HepG2 (cell line): ENCODE results near the gene FMNL2. TPM values are rescaled to one million over a fixed set of nuclear protein-coding genes. Genes with fewer than 3 reads are reported as not detected.

Source experiments
- ATAC-seq: fragments of 200-7000 bp; cut with Tn5 transposase; 3 replicates; pipeline ENCODE4 v1.9.1; 2020; ENCODE audit warnings: mild to moderate bottlenecking, moderate library complexity
- BruUV-seq: library from RNA; stranded (reverse); fragments of 400-500 nt; replicated peaks from 2 replicates; lab custom pipeline; 2021; lab: Mats Ljungman, UMichigan
- CTCF ChIA-PET: fragments of 300-600 bp; formaldehyde crosslinking; extraction: SDS; loops from one replicate; lab custom pipeline; 2021; ENCODE audit warnings: low total read pairs, inconsistent platforms, low intra/inter-chr PET ratio; lab: Yijun Ruan, JAX
- POLR2A ChIA-PET: fragments of 350-600 bp; sonication (Branson Sonifier 250); formaldehyde crosslinking; loops from one replicate; lab custom pipeline; 2020; ENCODE audit warnings: antibody characterized with exemption, inconsistent platforms; lab: Yijun Ruan, JAX
- DNase-seq: peaks from one replicate; pipeline ENCODE4 v3.0.0-alpha.2; 2015; ENCODE audit warnings: low spot score
- FAIRE-seq: peaks from 3 replicates; lab custom pipeline; 2011; peaks lifted over from hg19 to GRCh38; lab: Jason Lieb, UNC
- H2AFZ ChIP-seq: one replicate; pipeline ENCODE4 v1.6.1; 2011; ENCODE audit warnings: low read length, inconsistent platforms
- H3K27ac ChIP-seq: fragments of 300-600 bp; 3 replicates; pipeline ENCODE4 v1.8.0; 2011; ENCODE audit warnings: mixed run types, mild to moderate bottlenecking, mixed read lengths, low read length, inconsistent platforms; ENCODE audit not compliant: insufficient read depth; ENCODE audit errors: extremely low read length
- H3K27me3 ChIP-seq, 2 experiments: fragments of 200-600 bp in 1 of 2; 2 replicates in 1 of 2; 3 replicates in 1 of 2; pipeline versions ENCODE4 v1.6.0 to v1.8.0; 2011; ENCODE audit warnings: low read length in 2 of 2, mild to moderate bottlenecking in 2 of 2, moderate library complexity in 2 of 2, inconsistent platforms in 1 of 2; ENCODE audit not compliant: insufficient read depth in 2 of 2, control insufficient read depth in 1 of 2
- H3K36me3 ChIP-seq, 2 experiments: fragments of 200-600 bp in 1 of 2; replicated peaks in 1 of 2; 2 replicates in 1 of 2; 3 replicates in 1 of 2; pipeline versions ENCODE4 v1.5.1 to v1.8.0; 2011; ENCODE audit warnings: low read length in 2 of 2, inconsistent platforms in 1 of 2; ENCODE audit not compliant: insufficient read depth in 2 of 2, control insufficient read depth in 1 of 2
- H3K4me1 ChIP-seq: 2 replicates; pipeline ENCODE4 v1.5.1; 2012; ENCODE audit warnings: low read length, inconsistent platforms; ENCODE audit not compliant: insufficient read depth
- H3K4me2 ChIP-seq: 2 replicates; pipeline ENCODE4 v1.6.0; 2011; ENCODE audit warnings: low read depth, low read length, inconsistent platforms
- H3K4me3 ChIP-seq, 3 experiments: fragments of 200-600 bp in 1 of 3; sonication (generic), shearing (Covaris generic) in 1 of 3; replicated peaks in 1 of 3; 2 replicates each; pipeline ENCODE4 v1.5.1; 2011 to 2016; ENCODE audit warnings: low read length in 3 of 3, inconsistent platforms in 2 of 3, low read depth in 2 of 3, mild to moderate bottlenecking in 2 of 3, control low read depth in 1 of 3, mixed read lengths in 1 of 3; ENCODE audit not compliant: insufficient read depth in 1 of 3
- H3K79me2 ChIP-seq: one replicate; pipeline ENCODE4 v1.6.1; 2011; ENCODE audit warnings: low read length, inconsistent platforms; ENCODE audit not compliant: insufficient read depth
- H3K9ac ChIP-seq: 2 replicates; pipeline ENCODE4 v1.6.0; 2011; ENCODE audit warnings: mild to moderate bottlenecking, low read depth, low read length, inconsistent platforms; ENCODE audit not compliant: insufficient read depth
- H3K9me3 ChIP-seq: 2 replicates; pipeline ENCODE4 v1.5.1; 2012; ENCODE audit warnings: mild to moderate bottlenecking, low read length
- H4K20me1 ChIP-seq: 2 replicates; pipeline ENCODE4 v1.6.0; 2011; ENCODE audit warnings: inconsistent platforms, mild to moderate bottlenecking, low read length, moderate library complexity; ENCODE audit not compliant: insufficient read depth
- CEBPB ChIP-seq: IDR thresholded peaks from 2 replicates; pipeline ENCODE4 v1.6.1; 2011; ENCODE audit warnings: low read depth, low read length, improper control_type of control experiment, borderline replicate concordance
- ELF1 ChIP-seq: sonication (generic); formaldehyde crosslinking; IDR thresholded peaks from 2 replicates; pipeline ENCODE4 v1.4.0; 2020; ENCODE audit warnings: missing genetic modification reagents
- SAP130 ChIP-seq: IDR thresholded peaks from 2 replicates; pipeline ENCODE4 v1.6.1; 2016; ENCODE audit warnings: low read depth
- ZNF558 ChIP-seq: sonication (generic); formaldehyde crosslinking; IDR thresholded peaks from 2 replicates; pipeline ENCODE4 v1.9.0; 2022; ENCODE audit warnings: mild to moderate bottlenecking, missing genetic modification reagents, borderline replicate concordance
- ZNF784 ChIP-seq: sonication (generic); formaldehyde crosslinking; IDR thresholded peaks from 2 replicates; pipeline ENCODE4 v1.5.1; 2020; ENCODE audit warnings: missing genetic modification reagents, mild to moderate bottlenecking, borderline replicate concordance
- ZNF850 ChIP-seq: sonication (generic); formaldehyde crosslinking; conservative IDR thresholded peaks from 2 replicates; pipeline ENCODE4 v1.9.0; 2021; ENCODE audit warnings: mild to moderate bottlenecking, missing genetic modification reagents
- WGBS: methylation state at CpG from one replicate; pipeline ENCODE4 v1.1.6; 2017; ENCODE audit warnings: low lambda C conversion rate; 5-methylcytosine and 5-hydroxymethylcytosine counted together
- in situ Hi-C: cut with HindIII; loops from 2 replicates; pipeline ENCODE4 v1.10.0; 2017; ENCODE audit warnings: low pct_unique_long_range_greater_than_20kb; ENCODE audit not compliant: extremely low pct_ligation_motif_present
- intact Hi-C: fragments of 100-400 bp; cut with micrococcal nuclease; formaldehyde crosslinking; loops from one replicate; pipeline ENCODE4 v1.10.0; 2022; ENCODE audit not compliant: unreplicated experiment
- polyA plus RNA-seq, 8 experiments: library from polyadenylated mRNA; depleted of rRNA in 3 of 8; stranded (reverse) in 7 of 8; unstranded in 1 of 8; fragments of >200 nt; fragmentation: Illumina TruSeq in 4 of 8; extraction: Trizol in 4 of 8; gene quantifications; 2 replicates each; pipeline versions ENCODE4 v1.2.1 to v1.2.3, GENCODE V29; 2011 to 2016; ENCODE audit warnings: low read depth in 4 of 8, missing spikeins in 1 of 8, mixed read lengths in 1 of 8; ENCODE audit not compliant: insufficient read depth in 1 of 8
- total RNA-seq, 5 experiments: library from RNA; depleted of rRNA; stranded (reverse); fragments of >200 nt; fragmentation: Illumina TruSeq; extraction: Trizol; gene quantifications; 2 replicates each; pipeline ENCODE4 v1.2.3, GENCODE V29; 2016; ENCODE audit warnings: low read depth in 1 of 5

Gene FMNL2
- total and polyA plus RNA-seq, 2 of the 13 experiments (the other 11 are each of a cell fraction or from before 2014, with no cell fraction given): 66.5 to 67.7 TPM

GRCh38 chr2:152609154-152609553 is 274.2 kb downstream of the FMNL2 start (continued):
- no peak for TF ChIP-seq ZNF850
- TF ChIP-seq SAP130: no peak

GRCh38 chr2:152609699-152610098 is 274.7 kb downstream of the FMNL2 start:
- no TSS peak for BruUV-seq
- H3K79me2 ChIP-seq: no peaks in the 10 kb centered on the region
- WGBS: 36% methylated on average over 1 of the region's 1 CpG
- no peaks in the 10 kb centered on the region for H3K27me3 ChIP-seq
- no peak for DNase-seq
- no peak overlapping the region for H2AFZ ChIP-seq
- H3K27ac ChIP-seq: no peak overlapping the region
- intact Hi-C loops (no loop called here), in situ Hi-C loops (no loop called here)
- H4K20me1 ChIP-seq: no peaks in the 10 kb centered on the region
- CTCF ChIA-PET: no interaction called here
- POLR2A ChIA-PET: no interaction called here
- no peak overlapping the region for H3K9ac ChIP-seq
- FAIRE-seq: no peak
- no peaks in the 10 kb centered on the region for H3K9me3 ChIP-seq
- no peak overlapping the region for H3K4me3 ChIP-seq
- no peaks in the 10 kb centered on the region for H3K4me1 ChIP-seq
- TF ChIP-seq ZNF784 (CRISPR knock-in tag): no peak
- no peak for TF ChIP-seq ZNF558 (CRISPR knock-in tag)
- TF ChIP-seq, all 625 proteins: peak for 0
- Histone ChIP-seq H3K36me3 (peaks cover 24 to 65% of the 10 kb centered on the region in 2 experiments), H3K4me2 (no peak overlapping the region)
- ATAC-seq: no peak

- Histone ChIP-seq H3K4me1 (no peaks in the 10 kb centered on the region), H3K36me3 (peaks cover 32 to 81% of the 10 kb centered on the region in 2 experiments), H3K27ac (no peak overlapping the region), H2AFZ (no peak overlapping the region), H3K79me2 (no peaks in the 10 kb centered on the region), H3K4me2 (no peak overlapping the region), H3K27me3 (no peaks in the 10 kb centered on the region), H3K9ac (no peak overlapping the region), H3K4me3 (no peak overlapping the region), H4K20me1 (no peaks in the 10 kb centered on the region), H3K9me3 (no peaks in the 10 kb centered on the region)
- DNase-seq (no peak), ATAC-seq (no peak), FAIRE-seq (no peak)
- ChIA-PET POLR2A (no interaction called here), CTCF (no interaction called here)
- intact Hi-C loops (no loop called here), in situ Hi-C loops (no loop called here)
- TF ChIP-seq CEBPB (0 out of 2 replicates have a peak, but pooled peaks have one; percentile 9), ELF1 (CRISPR knock-in tag) (no peak)
- no TSS peak for BruUV-seq
- WGBS: 98% methylated on average over 5 of the region's 5 CpGs
These were observed 276.7 kb downstream of the FMNL2 start for GRCh38 chr2:152611458-152612231.
